Glomerular endothelial cell (primary cell): Measurements from ENCODE around the gene LRSAM1. TPM values are rescaled to one million over a fixed set of nuclear protein-coding genes. Genes with fewer than 3 reads are reported as not detected.

Source experiments
- DNase-seq: peaks from one replicate; pipeline ENCODE4 v3.0.0-alpha.2; 2011; ENCODE audit warnings: low read depth, low spot score; ENCODE audit errors: extremely low read depth
- total RNA-seq: library from RNA; depleted of rRNA; stranded (reverse); fragments of >200 nt; gene quantifications from 2 replicates; pipeline ENCODE4 v1.2.3, GENCODE V29; 2015

The LRSAM1 gene
- total RNA-seq, 1 donor from 2014 or later = 37.7 TPM

GRCh38 chr9:127424676-127424999 is 26.7 kb upstream of the LRSAM1 start:
- no peak for DNase-seq

DNA sequence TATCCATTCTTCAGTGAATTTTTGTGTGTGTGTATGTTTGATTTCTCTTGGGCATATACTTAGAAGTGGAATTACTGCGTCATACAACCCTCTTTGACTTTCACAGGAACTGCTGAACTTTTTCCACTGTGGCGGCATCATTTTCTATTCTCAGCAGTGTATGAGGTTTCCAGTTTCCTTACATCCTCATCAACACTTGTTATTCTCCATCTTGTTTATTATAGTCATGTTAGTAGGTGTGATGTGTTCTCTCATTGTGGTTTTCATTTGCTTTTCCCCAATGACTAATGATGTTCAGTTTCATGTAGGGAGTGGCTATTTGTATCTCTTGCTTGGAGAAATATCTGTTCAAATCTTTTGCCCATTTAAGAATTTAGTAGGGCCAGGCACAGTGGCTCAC is 24.6 kb upstream of the LRSAM1 start:
- DNase-seq = no peak

DNA sequence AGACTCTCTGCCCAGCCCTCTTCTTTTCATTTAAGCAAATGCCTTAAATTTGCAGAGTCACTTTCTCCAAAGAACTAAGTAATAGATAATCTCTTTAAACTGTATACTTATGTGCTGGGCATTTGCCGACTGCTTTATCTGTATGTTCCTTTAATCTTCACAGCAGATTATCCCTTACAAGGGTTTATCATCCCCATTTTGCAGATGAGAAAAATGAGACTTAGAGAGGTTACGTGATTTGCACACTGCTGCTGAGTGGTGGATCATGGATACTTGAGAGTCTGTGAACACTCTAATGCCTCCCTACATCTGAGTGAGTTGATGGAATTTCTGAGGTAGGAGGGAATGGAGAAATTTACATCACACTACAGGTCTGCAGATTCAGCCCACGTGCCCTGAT is 23.0 kb upstream of the LRSAM1 start:
- DNase-seq = no peak

- DNase-seq = no peak
These were observed 20.9 kb upstream of the LRSAM1 start for GRCh38 chr9:127430415-127430814.

GRCh38 chr9:127437497-127438264 is 13.6 kb upstream of the LRSAM1 start:
- DNase-seq = no peak

- no peak for DNase-seq
These were observed 12.9 kb upstream of the LRSAM1 start for GRCh38 chr9:127438394-127438793.

GRCh38 chr9:127444283-127444920 is 6.9 kb upstream of the LRSAM1 start:
- DNase-seq = no peak

DNA sequence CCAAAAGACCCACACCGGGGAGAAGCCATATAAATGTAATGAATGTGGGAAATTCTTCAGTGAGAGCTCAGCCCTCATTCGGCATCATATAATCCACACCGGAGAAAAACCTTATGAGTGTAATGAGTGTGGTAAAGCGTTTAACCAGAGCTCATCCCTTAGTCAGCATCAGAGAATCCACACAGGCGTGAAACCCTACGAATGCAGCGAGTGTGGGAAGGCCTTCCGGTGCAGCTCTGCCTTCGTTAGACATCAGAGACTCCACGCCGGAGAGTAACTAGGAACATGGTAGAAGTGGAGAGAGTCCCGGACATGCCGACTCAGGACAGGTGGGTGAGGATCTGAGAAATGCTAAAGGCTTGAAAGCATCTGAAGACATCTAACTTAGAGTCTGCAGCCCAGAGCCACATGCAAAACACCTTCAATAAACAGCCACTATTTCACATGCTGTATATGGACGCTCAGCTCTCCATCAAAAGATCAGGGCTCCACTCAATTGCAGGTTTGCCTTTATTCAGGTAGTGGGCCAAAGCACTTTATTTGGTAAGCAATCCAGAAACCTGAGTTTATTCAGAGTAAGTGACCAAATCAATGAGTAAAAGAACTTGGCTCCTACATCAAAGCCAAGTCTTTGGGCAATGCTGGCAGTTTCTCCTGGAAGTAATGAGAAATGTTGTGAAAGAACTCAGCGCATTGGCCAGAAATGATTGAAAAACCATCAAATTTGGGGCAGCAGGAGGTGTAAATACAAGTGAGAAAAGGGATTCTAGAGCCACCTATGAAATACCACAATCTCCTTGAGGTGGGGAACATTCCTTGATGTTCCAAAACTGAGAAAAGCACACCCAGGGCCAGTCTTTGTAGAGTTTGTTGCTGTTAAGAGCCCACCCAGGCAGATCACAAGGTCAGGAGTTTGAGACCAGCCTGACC is 6.1 kb upstream of the LRSAM1 start:
- no peak for DNase-seq

DNA sequence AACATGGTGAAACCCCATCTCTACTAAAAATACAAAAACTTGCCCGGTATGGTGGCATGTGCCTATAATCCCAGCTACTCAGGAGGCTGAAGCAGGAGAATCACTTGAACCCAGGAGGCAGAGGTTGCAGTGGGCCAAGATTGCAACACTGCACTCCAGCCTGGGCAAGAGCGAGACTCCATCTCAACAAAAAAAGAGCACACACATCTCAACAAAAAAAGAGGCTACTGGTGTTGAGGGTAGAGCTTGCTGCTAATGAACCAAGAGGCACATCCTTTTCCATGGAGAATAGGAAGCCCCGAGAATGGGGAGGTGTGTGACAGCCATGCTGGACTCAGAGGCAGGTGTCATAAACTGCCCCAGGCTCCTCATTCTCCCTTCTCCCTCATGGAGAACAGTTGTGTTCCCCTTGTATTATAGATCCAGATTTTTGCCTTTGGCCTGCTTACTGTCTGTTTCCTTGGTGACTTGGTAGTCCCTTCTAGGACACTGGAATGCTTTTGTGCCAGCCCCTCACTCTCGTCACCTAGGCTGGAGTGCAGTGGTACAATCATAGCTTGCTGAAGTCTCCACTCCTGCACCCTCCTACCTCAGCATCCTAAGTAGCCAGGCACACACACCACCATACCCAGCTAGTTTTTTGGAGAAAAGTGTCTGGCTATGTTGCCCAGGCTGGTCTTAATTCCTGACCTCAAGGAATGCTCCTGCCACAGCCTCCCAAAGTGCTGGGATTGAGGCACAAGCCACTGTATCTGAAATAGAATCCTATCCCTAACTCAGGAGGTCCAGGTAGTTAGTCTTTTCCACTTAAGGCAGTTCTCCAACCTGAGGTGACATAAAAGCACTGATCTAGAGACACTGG is 5.2 kb upstream of the LRSAM1 start:
- DNase-seq = no peak

- no peak for DNase-seq
These were observed 4.4 kb upstream of the LRSAM1 start for GRCh38 chr9:127446713-127447415.

DNA sequence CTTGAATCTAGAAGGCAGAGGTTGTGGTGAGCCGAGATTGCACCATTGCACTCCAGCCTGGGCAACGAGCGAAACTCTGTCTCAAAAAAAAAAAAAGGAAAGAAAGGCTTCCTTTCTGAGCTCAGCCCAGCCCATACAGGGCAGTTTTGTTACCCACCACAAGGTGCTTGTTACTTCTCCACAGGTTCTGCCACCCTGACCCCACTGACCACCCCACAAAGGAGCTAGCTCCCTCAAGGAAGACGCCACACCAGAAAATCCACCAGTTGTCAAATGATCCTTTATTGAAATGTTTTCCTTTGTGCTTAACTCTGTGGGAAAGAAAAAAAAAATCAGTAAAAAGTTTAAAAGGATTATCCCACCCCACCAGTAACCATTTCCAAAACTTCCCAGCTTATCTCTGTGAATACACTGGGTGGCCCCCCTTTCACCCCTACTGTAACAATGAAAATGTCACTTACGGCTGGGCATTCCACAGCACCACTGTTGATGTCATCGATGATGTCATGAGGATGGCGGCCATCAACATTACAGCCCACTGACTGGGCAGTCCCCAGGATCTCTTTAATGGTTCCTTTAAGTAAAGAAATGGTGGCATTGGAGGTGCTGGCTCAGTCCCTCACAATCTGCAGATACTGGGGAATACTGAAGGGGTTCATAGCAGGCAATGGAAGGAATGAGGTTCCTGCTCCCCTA is 3.7 kb upstream of the LRSAM1 start:
- no peak for DNase-seq

DNA sequence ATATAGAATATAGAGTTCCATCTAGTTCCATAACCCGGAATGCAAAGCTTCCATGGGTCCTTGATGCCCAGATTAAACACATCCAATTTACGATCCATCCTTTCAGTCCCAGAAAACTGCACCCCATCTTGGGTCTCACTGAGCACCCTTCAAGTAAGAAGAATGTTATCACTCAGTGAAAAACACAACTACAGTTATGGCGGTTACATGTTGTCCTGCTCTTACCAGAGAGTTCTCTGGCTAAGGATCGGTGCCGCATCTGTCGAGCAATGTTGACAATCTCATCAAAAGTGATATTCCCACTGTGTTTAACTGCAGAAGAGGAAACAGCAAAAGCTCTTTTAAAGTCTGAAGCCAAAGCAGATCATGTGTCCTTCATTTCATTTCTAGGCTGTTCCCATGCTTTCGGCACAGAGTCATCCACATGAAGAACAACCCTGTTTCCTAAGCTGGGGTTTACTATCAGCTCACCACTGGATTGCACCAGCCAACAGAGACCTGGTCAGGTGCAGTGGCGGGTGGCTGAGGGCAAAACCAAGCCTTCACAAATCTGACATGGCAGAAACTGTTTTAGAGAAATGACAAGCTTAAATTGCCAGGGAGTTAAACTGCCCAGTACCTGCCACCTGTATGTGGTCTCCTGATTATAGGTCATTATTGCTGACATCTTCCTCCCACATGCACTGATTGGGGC is 3.1 kb upstream of the LRSAM1 start:
- no peak for DNase-seq

- DNase-seq = no peak
These were observed 1.9 kb upstream of the LRSAM1 start for GRCh38 chr9:127449332-127449966.

DNA sequence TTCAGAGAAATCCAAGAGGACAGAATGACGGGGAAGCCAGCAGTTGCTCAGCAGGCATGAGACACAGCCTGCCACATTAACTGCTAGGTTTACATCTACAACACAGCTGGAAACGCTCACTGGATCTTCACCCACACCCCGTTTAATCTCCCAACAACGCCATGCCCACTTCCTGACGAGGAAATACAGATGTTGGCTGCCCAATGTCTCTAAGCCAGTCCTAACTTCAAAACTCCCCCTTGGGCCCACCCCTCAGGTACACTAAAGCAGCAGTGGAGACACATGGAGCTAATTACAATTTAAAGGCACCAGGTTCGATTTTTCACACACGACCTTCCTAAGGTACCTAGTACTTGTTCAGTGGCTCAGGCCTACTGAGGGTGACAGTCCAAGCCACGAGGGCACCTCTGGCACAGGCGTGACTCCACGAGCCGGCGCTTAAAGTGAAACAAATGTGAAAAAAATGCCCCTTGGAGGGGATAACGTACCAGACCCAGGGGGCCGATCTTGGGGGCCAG is 1.0 kb upstream of the LRSAM1 start:
- DNase-seq = no peak

GRCh38 chr9:127451608-127451857 is 223 bp downstream of the LRSAM1 start:
- DNase-seq = no peak

DNA sequence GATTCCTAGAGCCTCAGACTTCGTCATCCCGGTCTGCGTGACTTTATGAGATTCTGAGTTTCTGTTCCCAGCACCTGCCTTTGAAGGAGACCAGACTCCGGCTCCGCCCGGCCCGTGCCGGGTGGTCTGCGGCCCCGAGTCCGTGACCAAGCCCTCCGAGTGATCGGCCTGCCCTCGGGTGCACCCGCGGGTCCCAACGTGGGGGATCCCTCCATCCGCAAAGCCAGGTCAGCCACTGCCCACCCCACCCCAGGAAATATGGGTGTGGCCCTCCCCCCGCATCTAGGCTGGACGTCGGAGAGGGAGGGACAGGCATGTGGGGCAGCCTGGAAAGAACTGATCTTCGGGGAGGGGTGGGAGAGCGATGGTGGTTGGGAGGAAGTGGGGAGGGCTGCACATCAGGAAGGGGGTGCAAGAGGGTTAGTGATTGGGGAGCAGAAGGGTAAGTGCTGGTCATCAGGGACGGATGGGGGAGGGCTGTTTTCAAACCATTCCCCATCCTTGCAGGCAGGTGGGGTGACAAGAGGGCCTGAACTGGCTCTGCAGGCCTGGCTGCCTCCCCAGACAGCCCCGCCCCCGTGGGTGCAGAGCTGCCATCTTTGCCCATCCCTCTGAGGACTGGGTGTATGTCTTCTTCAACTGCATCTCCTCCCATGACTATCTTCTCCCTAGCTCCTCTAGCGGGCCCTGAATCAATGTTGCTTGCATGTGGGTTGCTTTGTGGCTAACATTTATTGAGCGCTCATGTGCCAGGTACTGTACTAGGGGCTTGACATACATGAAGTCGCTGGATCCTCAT is 747 bp downstream of the LRSAM1 start:
- DNase-seq = no peak

- DNase-seq = no peak
These were observed 1.4 kb downstream of the LRSAM1 start for GRCh38 chr9:127452691-127453090.
